ENCODE data around the gene CSNK1D. TPM values are rescaled to one million over a fixed set of nuclear protein-coding genes. Genes with fewer than 3 reads are reported as not detected.

Gene CSNK1D
- total RNA-seq, 1 experiment from 2014 or later: 137 TPM

DNA sequence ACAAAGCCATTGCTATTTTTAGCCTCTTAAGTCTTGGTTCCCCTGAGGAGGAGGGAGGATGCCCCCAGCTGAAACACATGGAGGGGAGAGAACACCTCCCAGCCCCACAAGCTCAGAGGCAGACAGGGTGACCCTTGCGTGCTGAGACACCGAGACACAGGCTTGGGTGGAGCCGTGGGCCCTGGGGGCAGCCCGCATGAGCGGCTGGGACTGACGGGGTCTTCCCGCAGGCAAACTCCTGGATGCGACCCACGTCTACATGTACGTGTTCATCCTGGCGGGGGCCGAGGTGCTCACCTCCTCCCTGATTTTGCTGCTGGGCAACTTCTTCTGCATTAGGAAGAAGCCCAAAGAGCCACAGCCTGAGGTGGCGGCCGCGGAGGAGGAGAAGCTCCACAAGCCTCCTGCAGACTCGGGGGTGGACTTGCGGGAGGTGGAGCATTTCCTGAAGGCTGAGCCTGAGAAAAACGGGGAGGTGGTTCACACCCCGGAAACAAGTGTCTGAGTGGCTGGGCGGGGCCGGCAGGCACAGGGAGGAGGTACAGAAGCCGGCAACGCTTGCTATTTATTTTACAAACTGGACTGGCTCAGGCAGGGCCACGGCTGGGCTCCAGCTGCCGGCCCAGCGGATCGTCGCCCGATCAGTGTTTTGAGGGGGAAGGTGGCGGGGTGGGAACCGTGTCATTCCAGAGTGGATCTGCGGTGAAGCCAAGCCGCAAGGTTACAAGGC is 34.9 kb downstream of the CSNK1D start:
- Histone ChIP-seq H3T11ph (ENCODE audit: low read length) (no peak overlapping the region), H3K9me3 (ENCODE audit: control insufficient read depth, low read depth, low read length) (no peaks in the 10 kb centered on the region), H3K4ac (ENCODE audit: low read depth, low read length) (no peak overlapping the region), H2AFZ (ENCODE audit: low read length) (no peak overlapping the region), H3K9ac (ENCODE audit: extremely low read depth, insufficient read length, low read length) (no peak overlapping the region), H2BK5ac (ENCODE audit: insufficient read length, low read length) (no peak overlapping the region), H4K5ac (ENCODE audit: insufficient read length, low read depth, low read length) (no peak overlapping the region), H3K27ac (ENCODE audit: insufficient read length, low read depth, low read length) (no peak overlapping the region), H3K14ac (ENCODE audit: insufficient read depth, low read length) (no peak overlapping the region), H3K56ac (ENCODE audit: insufficient read length, low read depth, low read length) (no peak overlapping the region), H3K79me2 (ENCODE audit: insufficient read depth, low read length) (no peaks in the 10 kb centered on the region), H3K4me2 (ENCODE audit: insufficient read depth, insufficient read length, low read length) (no peak overlapping the region), H4K8ac (replicated peaks; ENCODE audit: insufficient read length, low read depth, low read length) (no peak overlapping the region), H3K23me2 (ENCODE audit: insufficient read length, low read depth, low read length, poor library complexity, severe bottlenecking) (no peaks in the 10 kb centered on the region), H3K18ac (ENCODE audit: insufficient read length, low read depth, low read length) (no peak overlapping the region), H3K27me3 (ENCODE audit: insufficient read depth, low read length) (no peaks in the 10 kb centered on the region), H2BK12ac (ENCODE audit: insufficient read length, low read depth, low read length) (no peak overlapping the region), H4K20me1 (ENCODE audit: control insufficient read depth, insufficient read depth, insufficient read length) (no peaks in the 10 kb centered on the region), H3K23ac (ENCODE audit: insufficient read length, low read depth, low read length) (no peak overlapping the region), H2BK20ac (ENCODE audit: low read depth, low read length, poor library complexity, severe bottlenecking) (no peak overlapping the region), H2BK15ac (ENCODE audit: low read depth, low read length) (no peak overlapping the region), H3K4me1 (ENCODE audit: insufficient read depth, low read length) (no peaks in the 10 kb centered on the region), H4K91ac (ENCODE audit: insufficient read length, low read depth, low read length) (no peak overlapping the region), H3K79me1 (ENCODE audit: insufficient read depth, low read depth, low read length, poor library complexity, severe bottlenecking) (no peaks in the 10 kb centered on the region), H2AK5ac (ENCODE audit: insufficient read length, low read length) (no peak overlapping the region), H2BK120ac (ENCODE audit: low read depth, low read length, poor library complexity, severe bottlenecking) (no peak overlapping the region)
- DNase-seq: no peak
- H3K27me3 Mint-ChIP-seq (ENCODE audit: low read depth): peaks cover 6% of the 10 kb centered on the region
- no peaks in the 10 kb centered on the region for H3K9me3 Mint-ChIP-seq
- no peak overlapping the region; a peak in 1 of 5 replicates for H3K4me3 Mint-ChIP-seq
- no CpG with 5 or more reads among the region's 33 CpGs for WGBS (ENCODE audit: extremely low coverage, insufficient read length, low lambda C conversion rate)
- no peak for TF ChIP-seq CTCF (conservative IDR thresholded peaks at IDR 0.05)
- peaks cover 6 to 25% (median 17%) of the 10 kb centered on the region in 3 experiments; a peak in 6 of 7 replicates for H3K36me3 Mint-ChIP-seq (ENCODE audit: insufficient read depth in 1 of 3, low read depth in 3 of 3)
- peaks cover 2 to 21% of the 10 kb centered on the region in 2 experiments for H3K4me1 Mint-ChIP-seq
- H3K27ac Mint-ChIP-seq: peak overlapping the region in 1 of 3 experiments; percentile 70; a peak in 3 of 7 replicates

Measured in H9 (cell line).